Smooth muscle cell of trachea (primary cell): ENCODE measurements around the gene CERCAM. TPM values are rescaled to one million over a fixed set of nuclear protein-coding genes. Genes with fewer than 3 reads are reported as not detected.

ENCODE experiments used
- total RNA-seq: library from RNA; depleted of rRNA; stranded (reverse); fragments of >200 nt; gene quantifications from 2 replicates; pipeline ENCODE4 v1.2.1, GENCODE V29; 2014

The CERCAM gene
- total RNA-seq: 86.8 and 179 TPM in 2 replicates

GRCh38 chr9:128420651-128421481 lies at the start of gene CERCAM:
Gene CERCAM, plus strand, starts transcription at chr9:128420857. Its CDS starts 21 bp downstream, at chr9:128420878.

GRCh38 chr9:128455849-128456612 lies 35.4 kb downstream of the CERCAM start, which contains the start of gene ODF2:
Gene ODF2, plus strand, starts transcription at chr9:128456006. Its CDS starts 86 bp downstream, at chr9:128456092.

Other genes starting within 250 kb of the CERCAM start
- 35.6 and 42.7 TPM in 2 replicates for gene CIZ1, start 229.3 kb upstream of the CERCAM start, total RNA-seq
- gene DNM1, start 217.5 kb upstream of the CERCAM start, total RNA-seq: 83.0 and 86.0 TPM in 2 replicates
- gene GOLGA2, start 144.8 kb upstream of the CERCAM start, total RNA-seq: 114 and 127 TPM in 2 replicates
- gene SWI5, start 144.6 kb upstream of the CERCAM start, total RNA-seq: 44.3 and 46.5 TPM in 2 replicates
- gene TRUB2, start 98.4 kb upstream of the CERCAM start, total RNA-seq: 13.7 and 19.5 TPM in 2 replicates
- gene COQ4, start 98.0 kb upstream of the CERCAM start, total RNA-seq: 17.0 and 23.1 TPM in 2 replicates
- gene SLC27A4, start 80.3 kb upstream of the CERCAM start, total RNA-seq: 10.6 and 18.9 TPM in 2 replicates
- gene URM1, start 49.5 kb upstream of the CERCAM start, total RNA-seq: 32.7 and 36.7 TPM in 2 replicates
- gene ODF2, start 35.1 kb downstream of the CERCAM start, total RNA-seq: 19.8 and 36.5 TPM in 2 replicates
- gene GLE1, start 83.9 kb downstream of the CERCAM start, total RNA-seq: 26.8 and 28.4 TPM in 2 replicates
- gene SPTAN1, start 131.7 kb downstream of the CERCAM start, total RNA-seq: 381 and 452 TPM in 2 replicates
- 52.9 and 79.4 TPM in 2 replicates for gene DYNC2I2, start 236.0 kb downstream of the CERCAM start, total RNA-seq